Right renal cortex interstitium (tissue), 3 donors: ENCODE data around the gene SARS2. TPM values are rescaled to one million over a fixed set of nuclear protein-coding genes. Genes with fewer than 3 reads are reported as not detected.

ENCODE experiments used
- DNase-seq, 3 donors: peaks; one replicate each; pipeline ENCODE4 v3.0.0-alpha.2; 2013; ENCODE audit warnings: low read depth in 3 of 3, low spot score in 2 of 3
- polyA plus RNA-seq, 3 donors: library from polyadenylated mRNA; unstranded; fragments of 120-200 nt; gene quantifications; one replicate each; pipeline ENCODE4 v1.2.1, GENCODE V29; 2013; ENCODE audit not compliant: insufficient read length in 3 of 3

SARS2 gene
- polyA plus RNA-seq, 3 donors = 31.4 to 36.7 (median 34.6) TPM

GRCh38 chr19:38918526-38918925 lies 12.0 kb downstream of the SARS2 start:
- DNase-seq = no peak

GRCh38 chr19:38917921-38918491 lies 12.6 kb downstream of the SARS2 start:
- no peak for DNase-seq

- DNase-seq = no peak
These were observed 13.0 kb downstream of the SARS2 start for GRCh38 chr19:38917516-38917915.

GRCh38 chr19:38915329-38916321 lies 14.9 kb downstream of the SARS2 start:
- DNase-seq = no peak

- no peak for DNase-seq
These were observed 16.6 kb downstream of the SARS2 start for GRCh38 chr19:38913958-38914357.

GRCh38 chr19:38912600-38913514 lies 17.7 kb downstream of the SARS2 start:
- no peak for DNase-seq

- DNase-seq = no peak
These were observed 19.1 kb downstream of the SARS2 start for GRCh38 chr19:38911388-38912001.

- DNase-seq = no peak
These were observed 20.1 kb downstream of the SARS2 start for GRCh38 chr19:38910488-38910887.

GRCh38 chr19:38908911-38909310 lies 21.7 kb downstream of the SARS2 start:
- DNase-seq = no peak

- DNase-seq = no peak
These were observed 22.9 kb downstream of the SARS2 start for GRCh38 chr19:38907670-38908069.

- DNase-seq = no peak
These were observed 23.3 kb downstream of the SARS2 start for GRCh38 chr19:38907227-38907626.

GRCh38 chr19:38905620-38906019 lies 24.9 kb downstream of the SARS2 start:
- DNase-seq = no peak

GRCh38 chr19:38904581-38905539 lies 25.7 kb downstream of the SARS2 start:
- no peak for DNase-seq

- DNase-seq = no peak
These were observed 28.9 kb downstream of the SARS2 start for GRCh38 chr19:38901683-38902082.

GRCh38 chr19:38900743-38901190 lies 29.8 kb downstream of the SARS2 start:
- DNase-seq = no peak

GRCh38 chr19:38900202-38900629 lies 30.3 kb downstream of the SARS2 start:
- peak in 1 of 3 donors; percentile 38 for DNase-seq

- DNase-seq = peak; percentile 99 to 100 (median 99)
These were observed 30.9 kb downstream of the SARS2 start, which contains the start of the genes NFKBIB and SIRT2 for GRCh38 chr19:38899447-38900201. Gene NFKBIB, plus strand, starts transcription at chr19:38899969. Its CDS starts 64 bp downstream, at chr19:38900033. Gene SIRT2, minus strand, starts transcription at chr19:38899618. Its CDS starts 97 bp downstream, at chr19:38899521.

- no peak for DNase-seq
These were observed 31.6 kb downstream of the SARS2 start for GRCh38 chr19:38898788-38899446.
